HEK293 (cell line): Measurements from ENCODE around the gene GRN.

Experiments
- CTCF ChIA-PET: fragments of 350-600 bp; formaldehyde crosslinking; extraction: SDS; loops from one replicate; lab custom pipeline; 2021; ENCODE audit warnings: antibody characterized with exemption; lab: Yijun Ruan, JAX
- POLR2A ChIA-PET: fragments of 300-600 bp; formaldehyde crosslinking; extraction: SDS; loops from one replicate; lab custom pipeline; 2020; ENCODE audit warnings: antibody characterized with exemption, inconsistent platforms; lab: Yijun Ruan, JAX
- H3K27ac ChIP-seq: fragments of 200-500 bp; sonication (Bioruptor generic); 2 replicates; pipeline ENCODE4 v1.5.1; 2014; ENCODE audit warnings: low read depth, low read length, control low read depth, inconsistent platforms; ENCODE audit errors: extremely low read depth
- H3K36me3 ChIP-seq, 2 experiments: fragments of 200-500 bp in 1 of 2; sonication (Bioruptor generic) in 1 of 2; 1 replicate in 1 of 2; 2 replicates in 1 of 2; pipeline ENCODE4 v1.5.1; 2014 to 2017; ENCODE audit warnings: inconsistent platforms in 2 of 2, low read length in 2 of 2; ENCODE audit not compliant: control insufficient read depth in 2 of 2, insufficient read depth in 1 of 2
- H3K4me1 ChIP-seq: fragments of 200-500 bp; sonication (Bioruptor generic); 2 replicates; pipeline ENCODE4 v1.5.1; 2014; ENCODE audit warnings: mild to moderate bottlenecking, low read length, inconsistent platforms; ENCODE audit not compliant: control insufficient read depth, insufficient read depth
- H3K4me3 ChIP-seq: 2 replicates; pipeline ENCODE4 v1.5.1; 2011; ENCODE audit warnings: low read depth, mild to moderate bottlenecking, control low read depth, low read length, moderate library complexity
- H3K9me3 ChIP-seq: fragments of 200-500 bp; sonication (Bioruptor generic); 2 replicates; pipeline ENCODE4 v1.5.1; 2014; ENCODE audit warnings: low read depth, low read length, inconsistent platforms; ENCODE audit not compliant: control insufficient read depth, insufficient read depth
- BCL11B ChIP-seq: fragments of 450-650 bp; formaldehyde crosslinking; IDR thresholded peaks from 2 replicates; pipeline ENCODE4 v1.5.1; 2016; ENCODE audit warnings: low read depth, missing biosample characterization, missing genetic modification characterization
- GFI1B ChIP-seq: fragments of 450-650 bp; formaldehyde crosslinking; IDR thresholded peaks from 2 replicates; pipeline ENCODE4 v1.5.1; 2016; ENCODE audit warnings: missing biosample characterization, missing genetic modification characterization
- PRDM2 ChIP-seq: fragments of 450-650 bp; formaldehyde crosslinking; IDR thresholded peaks from 2 replicates; pipeline ENCODE4 v1.5.1; 2016; ENCODE audit warnings: missing biosample characterization, missing genetic modification characterization, borderline replicate concordance
- REPIN1 ChIP-seq: fragments of 450-650 bp; formaldehyde crosslinking; IDR thresholded peaks from 2 replicates; pipeline ENCODE4 v1.5.1; 2017; ENCODE audit warnings: missing biosample characterization, missing genetic modification characterization, low read depth
- ZNF155 ChIP-seq: fragments of 450-650 bp; formaldehyde crosslinking; IDR thresholded peaks from 2 replicates; pipeline ENCODE4 v1.5.1; 2016; ENCODE audit warnings: missing biosample characterization, missing genetic modification characterization
- ZNF169 ChIP-seq: fragments of 450-650 bp; formaldehyde crosslinking; IDR thresholded peaks from 2 replicates; pipeline ENCODE4 v1.5.1; 2016; ENCODE audit warnings: missing biosample characterization, missing genetic modification characterization
- ZNF211 ChIP-seq: fragments of 450-650 bp; formaldehyde crosslinking; IDR thresholded peaks from 2 replicates; pipeline ENCODE4 v1.5.1; 2016; ENCODE audit warnings: low read depth, missing biosample characterization, missing genetic modification characterization
- ZNF248 ChIP-seq: fragments of 450-650 bp; formaldehyde crosslinking; IDR thresholded peaks from 2 replicates; pipeline ENCODE4 v1.5.1; 2017; ENCODE audit warnings: missing biosample characterization, missing genetic modification characterization
- ZNF26 ChIP-seq: fragments of 450-650 bp; formaldehyde crosslinking; IDR thresholded peaks from 2 replicates; pipeline ENCODE4 v1.5.1; 2016; ENCODE audit warnings: missing biosample characterization, missing genetic modification characterization
- ZNF37A ChIP-seq: fragments of 450-650 bp; IDR thresholded peaks from 2 replicates; pipeline ENCODE4 v1.5.1; 2018; ENCODE audit warnings: missing biosample characterization, missing genetic modification characterization
- ZNF610 ChIP-seq: fragments of 450-650 bp; formaldehyde crosslinking; IDR thresholded peaks from 2 replicates; pipeline ENCODE4 v1.5.1; 2016; ENCODE audit warnings: missing biosample characterization, missing genetic modification characterization, borderline replicate concordance
- ZNF623 ChIP-seq: fragments of 450-650 bp; formaldehyde crosslinking; IDR thresholded peaks from 2 replicates; pipeline ENCODE4 v1.5.1; 2016; ENCODE audit warnings: missing biosample characterization, missing genetic modification characterization
- ZNF747 ChIP-seq: fragments of 450-650 bp; formaldehyde crosslinking; IDR thresholded peaks from 2 replicates; pipeline ENCODE4 v1.5.1; 2016; ENCODE audit warnings: missing biosample characterization, missing genetic modification characterization
- ZNF76 ChIP-seq: fragments of 450-650 bp; formaldehyde crosslinking; IDR thresholded peaks from 2 replicates; pipeline ENCODE4; 2016; ENCODE audit warnings: low read depth, missing biosample characterization, missing genetic modification characterization, borderline replicate concordance

Gene GRN

GRCh38 chr17:44359458-44360143 is 14.5 kb downstream of the GRN start:
- POLR2A ChIA-PET = interaction anchor here (0.7 to 4.7 kb wide), 2 partner anchors 15 to 22 kb away, joined by 3 to 23 read pairs; partner anchors contain the start of gene GRN
- Histone ChIP-seq H3K4me1 (peaks cover 21% of the 10 kb centered on the region), H3K4me3 (no peak overlapping the region), H3K9me3 (no peaks in the 10 kb centered on the region), H3K36me3 (peaks cover 0 to 23% of the 10 kb centered on the region in 2 experiments; a peak in 2 of 3 replicates), H3K27ac (no peak overlapping the region)
- TF ChIP-seq PRDM2 (no peak), ZNF155 (no peak), GFI1B (tag by site-specific recombination) (no peak), ZNF747 (tag by site-specific recombination) (no peak), ZNF211 (tag by site-specific recombination) (no peak)
- CTCF ChIA-PET = interaction anchor here (0.9 to 4.5 kb wide), 5 partner anchors 9 to 313 kb away, joined by 3 to 21 read pairs (median 8); partner anchors contain the start of gene GRN

- Histone ChIP-seq H3K4me3 (no peak overlapping the region), H3K4me1 (peaks cover 21% of the 10 kb centered on the region), H3K9me3 (no peaks in the 10 kb centered on the region), H3K36me3 (peaks cover 0 to 21% of the 10 kb centered on the region in 2 experiments; a peak in 2 of 3 replicates), H3K27ac (no peak overlapping the region)
- CTCF ChIA-PET = interaction anchor here (1.0 to 4.5 kb wide), 4 partner anchors 10 to 312 kb away, joined by 4 to 21 read pairs (median 14); partner anchors contain the start of gene GRN
- POLR2A ChIA-PET = interaction anchor here (0.8 to 4.7 kb wide), 2 partner anchors 15 to 25 kb away, joined by 3 to 23 read pairs; partner anchors contain the start of gene GRN
- TF ChIP-seq ZNF248 (tag by site-specific recombination) (no peak), ZNF76 (tag by site-specific recombination) (no peak), BCL11B (tag by site-specific recombination) (no peak), ZNF37A (no peak), ZNF169 (tag by site-specific recombination) (no peak), REPIN1 (tag by site-specific recombination) (no peak), ZNF610 (tag by site-specific recombination) (no peak), ZNF26 (tag by site-specific recombination) (no peak), ZNF623 (tag by site-specific recombination) (no peak)
These were observed 15.0 kb downstream of the GRN start for GRCh38 chr17:44360144-44360533.
